ENCODE results near the gene CAP2.
"Not testable (repeated sequence)": the region's sequence is repeated elsewhere in the genome, so short reads cannot be mapped to it uniquely, and the experiment has no call there.

CAP2 gene

DNA sequence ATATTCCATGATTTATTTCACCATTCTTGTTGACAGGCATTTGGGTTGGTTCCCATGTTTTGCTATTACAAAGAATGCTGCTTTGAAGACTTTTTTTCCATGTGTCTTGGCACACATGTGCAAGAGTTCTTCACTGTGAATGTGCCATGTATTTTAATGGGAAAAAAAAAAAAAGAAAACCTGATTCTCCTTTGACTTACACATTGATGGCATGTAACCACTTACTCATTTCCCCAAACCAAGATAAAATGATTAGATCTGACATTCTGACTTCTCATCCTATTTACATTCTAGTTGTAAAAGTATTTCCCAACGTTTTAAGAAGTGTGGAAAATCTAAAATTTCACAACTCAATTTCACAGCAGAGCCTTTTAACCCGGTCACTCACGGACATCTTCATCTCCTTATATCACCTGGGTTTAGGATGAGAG lies 4.4 kb downstream of the CAP2 start:
- no peak for DNase-seq

DNA sequence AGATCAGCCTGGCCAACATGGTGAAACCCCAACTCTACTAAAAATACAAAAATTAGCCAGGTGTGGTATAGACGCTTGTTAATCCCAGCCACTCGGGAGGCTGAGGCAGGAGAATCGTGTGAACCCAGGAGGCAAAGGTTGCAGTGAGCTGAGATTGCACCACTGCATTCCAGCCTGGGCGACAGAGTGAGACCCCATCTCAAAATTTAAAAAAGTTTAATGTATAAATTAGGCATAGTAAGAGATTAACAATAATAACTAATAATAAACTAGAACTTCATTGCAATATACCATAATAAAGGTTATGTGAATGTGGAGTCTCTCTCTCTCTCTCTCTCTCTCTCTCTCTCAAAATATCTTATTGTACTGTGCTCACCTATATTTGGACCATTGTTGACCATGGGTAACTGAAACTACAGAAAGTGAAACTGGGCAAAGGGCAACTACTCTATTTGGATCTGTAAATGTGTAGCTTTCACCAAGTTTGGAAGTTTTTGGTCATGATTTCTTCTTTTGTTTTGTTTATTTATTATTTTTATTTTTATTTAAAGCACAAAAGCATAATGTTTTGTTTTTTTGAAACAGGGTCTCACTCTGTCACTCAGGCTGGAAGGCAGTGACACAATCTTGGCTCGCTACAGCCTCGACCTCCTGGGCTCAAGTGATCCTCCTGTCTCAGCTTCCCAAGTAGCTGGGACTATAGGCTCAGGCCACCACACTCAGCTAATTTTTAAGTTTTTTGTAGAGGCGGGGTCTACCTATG lies 12.0 kb downstream of the CAP2 start:
- not testable (repeated sequence) for DNase-seq

DNA sequence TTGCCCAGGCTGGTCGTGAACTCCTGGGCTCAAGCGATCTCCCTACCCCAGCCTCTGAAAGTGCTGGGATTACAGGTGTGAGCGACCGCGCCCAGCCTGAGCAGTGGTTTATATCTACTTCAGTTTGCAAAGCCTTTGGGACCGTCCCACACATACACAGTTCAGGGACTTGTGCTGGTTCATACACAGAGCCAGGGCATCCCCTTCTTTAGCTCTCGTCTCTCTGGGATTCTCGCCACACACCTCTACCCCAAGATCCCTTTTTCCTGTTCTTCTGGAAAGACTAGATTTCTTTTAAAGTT lies 12.5 kb downstream of the CAP2 start:
- no peak for DNase-seq

DNA sequence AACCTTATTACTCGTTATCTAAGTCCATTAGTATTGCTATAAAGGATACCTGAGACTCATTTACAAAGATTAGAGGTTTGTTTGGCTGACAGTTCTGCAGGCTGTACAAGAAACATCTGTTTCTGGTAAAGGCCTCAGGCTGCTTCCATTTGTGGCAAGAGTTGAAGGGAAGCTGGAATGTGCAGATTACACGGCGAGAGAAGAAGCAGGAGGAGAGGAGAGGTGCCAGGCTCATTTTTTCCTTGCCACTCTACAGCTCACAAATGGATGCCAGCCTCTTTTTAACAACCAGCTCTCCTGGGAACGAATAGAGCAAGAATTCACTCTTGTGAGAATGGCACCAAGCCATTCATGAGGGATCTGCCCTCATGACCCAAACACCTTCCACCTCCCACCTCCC lies 14.7 kb downstream of the CAP2 start:
- no peak for DNase-seq

DNA sequence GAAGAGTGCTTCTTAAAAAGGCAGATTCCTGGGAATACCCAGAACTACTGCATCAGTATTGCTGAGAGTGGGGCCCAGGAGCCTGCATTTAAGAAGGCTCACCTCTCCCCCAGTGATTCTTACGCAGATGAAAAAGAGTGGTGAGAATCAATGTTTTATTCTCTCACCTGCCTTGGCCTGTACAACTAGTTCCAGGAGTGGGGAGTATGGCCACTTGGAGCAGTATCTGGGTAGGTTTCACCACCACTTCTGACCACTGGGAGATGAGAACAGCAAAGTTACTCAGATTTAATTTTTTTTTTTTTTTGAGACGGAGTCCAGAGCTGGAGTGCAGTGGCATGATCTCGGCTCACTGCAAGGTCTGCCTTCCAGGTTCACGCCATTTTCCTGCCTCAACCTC lies 16.9 kb downstream of the CAP2 start:
- no peak for DNase-seq

DNA sequence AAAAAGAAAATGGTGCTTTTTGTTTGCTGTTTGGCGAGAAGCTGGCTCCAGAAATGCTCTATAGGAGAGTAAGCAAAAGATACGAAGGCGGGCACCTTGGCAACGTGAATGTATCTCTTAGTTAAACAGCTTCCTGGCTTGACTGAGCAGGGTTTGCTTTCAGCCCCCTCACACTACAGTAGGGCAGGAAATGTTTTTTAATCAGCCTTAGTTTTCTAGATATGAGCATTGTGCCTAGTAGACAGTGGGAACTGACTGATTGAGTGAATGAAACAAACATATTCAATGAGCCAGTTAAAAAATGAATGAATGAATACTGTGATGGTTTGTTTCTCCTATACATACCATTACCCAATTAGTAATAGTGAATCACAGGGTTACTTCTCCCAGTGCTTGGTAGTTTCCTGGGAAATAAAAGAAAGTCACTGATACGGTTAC lies 19.9 kb downstream of the CAP2 start:
- DNase-seq = no peak

DNA sequence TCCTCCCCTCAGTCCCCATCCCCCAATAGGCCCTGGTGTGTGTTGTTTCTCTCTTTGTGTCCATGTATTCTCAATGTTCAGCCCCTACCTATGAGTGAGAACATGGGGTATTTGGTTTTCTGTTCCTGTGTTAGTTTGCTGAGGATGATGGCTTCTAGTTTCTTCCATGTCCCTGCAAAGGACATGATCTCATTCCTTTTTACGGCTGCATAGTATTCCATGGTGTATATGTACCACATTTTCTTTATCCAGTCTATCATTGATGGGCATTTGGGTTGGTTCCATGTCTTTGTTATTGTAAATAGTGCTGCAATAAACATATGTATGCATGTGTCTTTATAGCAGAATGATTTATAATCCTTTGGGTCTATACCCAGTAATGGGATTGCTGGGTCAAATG lies 21.0 kb downstream of the CAP2 start:
- DNase-seq = not testable (repeated sequence)

DNA sequence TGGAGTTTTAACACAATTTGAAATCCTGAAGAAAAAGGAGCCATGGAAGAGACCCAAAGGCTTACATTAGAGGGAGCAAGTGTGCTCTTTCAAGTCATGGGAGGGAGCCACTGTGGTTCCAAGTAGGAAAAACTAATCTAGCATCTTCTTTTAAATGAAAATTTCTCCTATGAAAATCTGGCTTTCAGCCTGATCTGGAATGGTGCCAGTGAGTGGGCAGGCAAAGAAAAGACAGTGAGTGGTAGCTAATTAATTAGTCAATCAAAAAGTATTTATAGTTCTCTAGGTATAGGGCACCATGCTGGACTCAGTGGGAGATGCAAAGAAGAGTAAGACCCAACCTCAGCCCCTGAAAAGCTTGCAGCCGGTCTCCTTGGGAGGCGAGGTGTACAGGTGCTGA lies 21.9 kb downstream of the CAP2 start:
- DNase-seq = no peak

DNA sequence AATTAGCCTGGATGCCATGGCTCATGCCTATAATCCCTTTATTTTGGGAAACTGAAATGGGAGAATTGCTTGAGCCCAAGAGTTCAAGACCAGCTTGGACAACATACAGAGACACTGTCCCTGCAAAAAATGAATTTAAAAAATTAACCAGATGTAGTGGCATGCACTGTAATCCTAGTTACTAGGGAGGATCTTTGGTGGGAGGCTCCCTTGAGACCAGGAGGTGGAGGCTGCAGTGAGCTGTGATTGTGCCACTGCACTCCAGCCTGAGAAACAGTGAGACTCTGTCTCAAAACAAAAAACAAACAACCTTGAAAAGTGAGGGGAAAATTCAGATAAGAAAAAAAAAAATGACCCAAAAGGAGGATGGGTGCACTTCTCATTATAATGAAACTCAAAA lies 23.4 kb downstream of the CAP2 start:
- no peak for DNase-seq

DNA sequence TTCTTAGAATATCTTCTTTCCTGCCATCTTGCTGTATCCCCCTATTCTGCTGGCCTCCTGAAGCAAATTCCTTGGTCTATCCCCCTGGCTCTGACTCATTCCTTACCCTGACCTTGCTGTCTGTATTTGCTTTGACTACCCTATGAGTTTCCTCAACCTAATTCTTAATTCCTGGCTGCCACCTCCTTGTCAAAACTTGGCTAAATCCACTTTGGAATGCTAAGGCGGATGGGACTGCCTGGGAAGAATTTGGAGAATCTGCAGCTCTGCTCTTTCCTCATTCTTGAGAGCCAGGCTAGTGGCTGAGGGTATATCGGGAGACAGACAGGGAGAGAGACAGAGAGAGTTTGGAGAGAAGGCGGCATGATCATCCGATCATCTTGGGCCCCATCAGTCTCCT lies 24.4 kb downstream of the CAP2 start:
- DNase-seq = no peak

DNA sequence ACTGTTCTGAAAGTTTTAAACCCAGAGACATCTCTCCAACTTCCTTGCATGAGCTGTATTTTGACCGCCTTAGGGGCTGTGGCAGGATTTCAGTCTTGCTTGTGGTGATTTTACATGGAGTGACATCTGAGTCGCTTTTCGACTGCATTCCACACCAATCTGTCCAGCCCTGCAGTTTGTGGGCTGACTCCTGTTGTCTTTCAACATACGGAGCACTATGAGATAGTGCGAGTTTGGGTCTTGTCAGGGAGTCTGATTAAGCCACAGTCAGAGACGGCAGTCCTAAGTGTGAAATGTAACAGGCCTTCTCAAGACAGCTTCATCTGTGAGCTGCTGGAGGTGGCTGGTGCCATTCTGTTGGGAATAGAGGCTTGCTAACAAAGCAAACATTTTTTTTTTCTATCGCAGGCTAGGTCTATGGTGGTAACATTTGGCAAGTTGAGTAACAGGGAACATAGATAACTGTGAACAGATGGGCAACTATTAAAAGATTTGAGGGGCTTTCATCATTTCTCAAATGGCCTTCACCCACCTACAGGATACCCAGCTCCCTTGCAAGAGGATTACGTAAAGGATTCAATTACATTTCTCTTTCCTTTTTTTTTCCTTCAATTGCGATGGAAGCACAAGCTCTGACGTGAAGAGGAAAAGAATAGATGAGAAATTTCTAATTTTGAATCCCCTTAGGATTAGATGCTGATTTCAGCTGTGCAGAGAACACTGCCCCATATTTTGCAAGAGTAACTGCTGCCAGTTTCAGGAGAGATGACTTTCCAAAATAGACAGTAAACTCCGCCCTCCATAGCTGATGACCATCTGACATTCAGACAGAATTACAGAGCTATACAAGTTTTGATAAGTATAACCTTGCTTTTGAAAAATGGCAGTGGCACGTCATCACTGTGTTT lies 25.1 kb downstream of the CAP2 start:
- DNase-seq = peak in 1 of 2 donors; percentile 38

DNA sequence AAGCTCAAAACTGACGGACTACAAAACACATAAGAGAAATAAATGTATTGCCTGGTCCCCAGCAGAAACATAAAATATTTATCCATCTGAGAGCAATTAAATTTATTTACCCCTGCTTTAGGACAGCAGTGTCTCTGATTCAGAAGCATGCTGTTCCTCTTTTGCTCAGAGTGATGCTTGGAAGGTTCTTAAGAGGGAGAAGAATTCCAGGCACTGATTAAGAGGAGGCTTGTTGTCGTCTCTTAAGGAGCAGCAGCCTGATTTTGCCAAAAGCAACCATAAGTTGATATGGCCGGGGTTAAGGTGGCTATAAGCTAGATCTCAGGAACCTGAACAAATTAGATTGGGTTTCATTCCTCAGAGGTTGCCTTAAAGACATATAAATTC lies 25.8 kb downstream of the CAP2 start:
- DNase-seq = no peak

DNA sequence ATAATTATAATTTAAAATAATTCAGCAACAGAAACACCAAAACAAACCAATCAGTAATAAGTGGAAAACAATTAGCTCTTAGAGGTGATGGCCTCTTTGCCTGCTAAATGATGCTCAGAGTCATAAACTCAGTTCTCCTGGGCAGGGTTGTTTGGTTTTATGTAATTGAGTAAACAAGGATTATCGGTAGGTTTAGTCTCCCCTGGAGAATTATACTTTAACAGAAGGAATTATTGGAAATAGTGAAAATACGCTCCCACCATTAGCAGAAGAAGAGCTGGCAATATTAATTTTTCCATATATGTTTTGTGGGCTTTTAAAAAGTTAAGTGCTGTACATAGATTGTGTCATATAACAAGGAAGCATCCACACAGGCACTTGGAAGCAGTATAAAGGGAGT lies 27.0 kb downstream of the CAP2 start:
- no peak for DNase-seq

DNA sequence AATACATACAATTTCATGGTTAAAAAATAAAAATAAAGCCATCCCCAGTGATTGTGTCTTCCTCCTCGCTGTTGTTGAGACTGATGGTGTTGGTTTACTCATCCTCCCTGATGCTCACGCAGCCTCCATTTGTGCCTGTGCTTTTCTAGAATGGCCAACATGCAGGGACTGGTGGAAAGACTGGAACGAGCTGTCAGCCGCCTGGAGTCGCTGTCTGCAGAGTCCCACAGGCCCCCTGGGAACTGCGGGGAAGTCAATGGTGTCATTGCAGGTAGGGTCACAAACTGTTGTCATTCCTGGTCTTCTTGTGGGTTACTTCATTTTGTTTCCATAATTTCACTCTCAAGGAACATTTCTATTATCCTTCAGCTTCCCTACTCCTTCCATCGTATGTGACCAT lies 28.0 kb downstream of the CAP2 start:
- no peak for DNase-seq

DNA sequence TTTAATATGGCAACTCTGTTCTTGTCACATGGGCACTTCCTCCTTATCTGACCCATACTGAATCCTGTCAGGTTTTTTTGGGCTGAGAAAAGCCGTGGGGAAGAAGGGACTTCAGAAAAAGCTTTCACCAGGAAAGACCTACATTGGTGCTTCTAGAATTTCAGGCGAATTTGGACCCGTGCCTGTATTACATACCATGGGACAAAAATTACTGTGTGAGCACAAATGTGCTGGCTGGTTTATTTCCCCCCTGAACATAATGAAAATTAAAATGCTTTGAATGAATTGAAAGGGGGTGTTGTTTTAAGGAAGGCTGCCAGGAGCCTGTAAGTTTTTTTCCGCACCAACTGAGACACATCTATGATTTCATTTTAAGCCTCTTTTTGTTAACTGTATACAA lies 29.6 kb downstream of the CAP2 start:
- DNase-seq = no peak

DNA sequence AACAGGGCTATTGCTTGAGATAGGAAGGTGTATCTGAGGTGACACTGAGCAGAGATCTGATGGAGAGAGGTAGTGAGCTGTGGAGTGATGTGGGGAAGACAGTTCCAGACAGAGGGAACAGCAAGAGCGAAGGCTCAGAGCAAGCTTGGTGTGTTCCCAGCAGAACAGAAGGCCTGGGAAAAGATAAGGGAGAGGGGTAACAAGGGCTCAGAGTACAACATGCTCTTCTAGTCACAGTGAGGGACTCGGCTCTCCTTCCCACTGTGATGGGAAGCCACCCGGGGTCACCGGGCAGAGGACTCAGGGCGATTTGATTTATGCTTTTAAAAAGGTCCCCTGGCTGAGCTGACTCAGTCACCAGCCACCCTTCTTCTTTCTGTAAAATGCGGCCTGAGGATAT lies 33.7 kb downstream of the CAP2 start:
- DNase-seq = no peak

DNA sequence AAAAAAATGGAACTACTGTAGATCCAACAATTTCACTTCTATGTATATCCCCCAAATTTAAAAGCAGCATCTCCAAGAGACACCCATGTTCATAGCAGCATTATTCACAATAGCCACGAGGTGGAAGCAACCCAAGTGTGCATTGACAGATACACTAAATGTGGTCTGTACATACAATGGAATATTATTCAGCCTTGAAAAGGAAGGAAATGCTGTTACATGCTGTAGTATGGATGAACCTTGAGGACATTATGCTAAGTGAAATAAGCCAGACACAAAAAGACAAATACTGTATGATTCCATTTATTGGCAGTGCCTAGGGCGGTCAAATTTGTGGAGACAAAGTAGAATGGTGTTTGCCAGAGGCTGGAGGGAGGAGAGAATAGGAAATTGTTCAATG lies 34.2 kb downstream of the CAP2 start:
- no peak for DNase-seq

DNA sequence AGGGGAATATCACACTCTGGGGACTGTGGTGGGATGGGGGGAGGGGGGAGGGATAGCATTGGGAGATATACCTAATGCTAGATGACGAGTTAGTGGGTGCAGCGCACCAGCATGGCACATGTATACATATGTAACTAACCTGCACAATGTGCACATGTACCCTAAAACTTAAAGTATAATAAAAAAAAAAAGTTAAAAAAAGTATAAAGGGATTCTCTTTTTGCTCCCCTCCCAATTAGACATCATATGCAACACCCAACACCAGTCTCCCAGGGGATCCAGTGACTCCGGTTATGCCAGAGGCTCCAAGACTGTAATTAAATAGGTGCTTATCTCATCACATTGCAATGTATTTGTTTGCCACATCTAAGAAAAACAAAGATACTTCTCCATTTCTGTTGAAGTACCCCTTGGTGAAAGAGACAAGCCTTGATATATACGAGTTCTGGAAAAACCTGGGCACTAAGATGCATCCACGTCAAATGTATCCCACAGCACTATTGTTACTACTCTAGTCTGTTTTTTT lies 35.3 kb downstream of the CAP2 start:
- not testable (repeated sequence) for DNase-seq

DNA sequence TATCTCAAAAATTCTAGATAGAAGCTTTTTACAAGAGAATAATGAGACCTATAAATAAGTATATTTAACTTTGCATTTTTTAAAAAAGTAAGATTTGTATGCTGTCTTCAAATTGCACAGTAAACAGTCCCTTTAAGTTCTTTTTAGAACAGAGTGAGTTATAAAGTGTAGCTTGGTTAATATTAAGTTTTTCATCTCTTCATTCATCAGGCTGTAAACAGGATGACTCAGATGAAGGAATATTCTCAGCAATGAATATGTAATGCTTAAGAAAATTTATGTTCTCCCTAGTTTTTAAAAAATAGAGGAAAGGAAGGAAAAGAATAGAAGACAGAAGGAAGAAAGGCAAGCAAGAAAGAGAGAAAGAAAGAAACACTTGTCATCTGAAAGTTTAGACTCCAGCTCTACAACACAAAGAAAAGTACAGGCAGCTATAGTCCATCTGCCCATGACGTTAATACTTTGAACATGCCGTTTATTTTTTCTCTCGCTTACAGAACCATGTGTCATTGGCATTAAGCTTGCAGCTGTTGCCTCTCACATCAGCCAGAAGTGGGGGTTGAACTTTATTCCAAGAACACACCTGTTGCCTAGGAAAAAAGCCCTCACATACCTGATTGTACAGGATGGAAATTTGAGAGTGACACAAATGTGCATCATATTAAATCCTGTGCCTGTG lies 36.1 kb downstream of the CAP2 start:
- DNase-seq = no peak

DNA sequence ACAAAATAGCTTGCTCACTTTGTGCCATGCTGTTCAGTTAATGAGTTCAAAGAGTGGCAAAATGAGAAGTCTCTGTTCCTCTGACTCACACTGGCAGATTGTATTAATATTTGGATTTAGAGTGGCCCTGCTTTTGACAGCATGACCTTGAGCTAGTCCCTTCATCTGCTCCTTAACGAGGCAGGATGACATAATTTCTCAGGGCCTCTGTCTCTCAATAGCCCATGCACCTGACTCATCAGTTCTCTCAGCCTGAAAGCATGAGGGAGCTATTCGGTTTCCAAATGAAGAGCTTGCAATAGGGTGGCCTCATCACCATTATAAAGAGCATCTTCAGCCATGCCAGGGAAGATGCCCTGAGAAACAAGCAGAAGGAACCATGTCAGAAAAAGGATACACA lies 38.2 kb downstream of the CAP2 start:
- DNase-seq = no peak

DNA sequence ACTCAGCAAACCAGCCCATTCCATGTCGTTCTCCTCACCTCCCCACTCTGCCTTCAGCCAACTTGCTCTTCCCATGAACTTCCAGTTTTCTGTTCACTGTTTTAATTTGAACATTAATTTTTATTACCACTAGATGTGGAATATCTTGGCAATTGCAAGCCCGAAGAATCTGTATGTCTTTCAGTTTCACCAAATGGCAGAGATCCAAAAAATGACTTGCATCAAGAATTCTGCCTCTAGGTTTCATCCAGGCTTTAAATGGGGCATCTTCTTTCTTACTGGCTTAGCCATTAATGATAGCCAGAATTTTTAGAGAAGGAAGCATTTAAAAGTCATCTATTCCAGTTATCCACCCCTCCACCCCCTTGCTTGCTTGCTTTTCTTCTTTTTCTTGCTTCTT lies 39.0 kb downstream of the CAP2 start:
- no peak for DNase-seq

DNA sequence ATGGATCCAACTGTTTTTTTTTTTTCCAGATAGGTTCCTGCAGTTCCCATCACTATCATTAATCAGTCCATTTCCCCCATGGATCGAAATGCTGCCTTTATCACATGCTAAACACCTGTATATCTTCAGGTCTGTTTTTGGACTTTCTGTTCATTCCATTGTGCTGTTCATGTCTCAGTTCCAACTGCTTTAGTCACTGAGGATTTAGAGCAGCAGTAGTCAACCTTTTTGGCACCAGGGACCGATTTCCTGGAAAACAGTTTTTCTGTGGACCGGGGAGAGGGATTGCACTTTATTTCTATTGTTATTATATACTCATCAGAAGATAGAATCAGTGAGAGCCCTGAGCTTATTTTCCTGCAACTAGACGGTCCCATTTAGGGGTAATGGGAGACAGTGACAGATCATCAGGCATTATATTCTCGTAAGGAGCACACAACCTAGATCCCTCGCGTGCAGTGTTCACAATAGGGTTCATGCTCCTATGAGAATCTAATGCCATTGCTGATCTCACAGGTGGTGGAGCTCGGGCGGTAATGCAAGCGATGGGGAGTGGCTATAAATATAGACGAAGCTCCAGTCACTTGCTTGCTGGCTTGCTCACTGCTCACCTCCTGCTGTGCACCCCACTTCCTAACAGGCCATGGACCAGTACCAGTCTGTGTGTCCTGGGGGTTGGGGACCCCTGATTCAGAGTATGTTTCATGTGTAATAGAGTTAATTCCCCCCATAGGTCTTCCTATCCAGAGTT lies 46.0 kb downstream of the CAP2 start:
- no peak for DNase-seq

DNA sequence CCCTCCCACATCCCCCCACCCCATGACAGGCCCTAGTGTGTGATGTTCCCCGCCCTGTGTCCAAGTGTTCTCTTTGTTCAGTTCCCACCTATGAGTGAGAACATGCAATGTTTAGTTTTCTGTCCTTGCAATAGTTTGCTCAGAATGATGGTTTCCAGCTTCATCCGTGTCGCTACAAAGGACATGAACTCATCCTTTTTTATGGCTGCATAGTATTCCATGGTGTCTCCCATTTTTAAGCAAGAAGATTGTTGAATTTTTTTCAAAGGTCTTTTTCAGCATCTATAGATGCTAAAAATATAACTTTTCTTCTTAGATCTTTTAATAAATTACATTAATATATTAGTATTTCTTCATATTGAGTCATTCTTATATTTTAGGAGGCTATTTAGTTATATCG lies 47.4 kb downstream of the CAP2 start:
- not testable (repeated sequence) for DNase-seq

Measured in hippocampal formation (tissue), 2 donors.